ENCODE results near the gene TMEM169. TPM values are rescaled to one million over a fixed set of nuclear protein-coding genes. Genes with fewer than 3 reads are reported as not detected.

The TMEM169 gene
- total and polyA plus RNA-seq, 2 of the 13 experiments (the other 11 are each of a cell fraction or from before 2014, with no cell fraction given): 1.5 to 4.5 TPM

- H3K36me3 ChIP-seq (replicated peaks in 1 of 2; ENCODE audit: control insufficient read depth in 1 of 2, insufficient read depth in 2 of 2, low read length in 2 of 2): peaks cover 43 to 94% of the 10 kb centered on the region in 2 experiments
- CTCF ChIA-PET (ENCODE audit: low intra/inter-chr PET ratio, low total read pairs): no interaction called here
- H3K4me3 ChIP-seq (replicated peaks in 1 of 3; ENCODE audit: insufficient read depth in 1 of 3, low read depth in 2 of 3, low read length in 3 of 3): no peak overlapping the region
- no peaks in the 10 kb centered on the region for H3K9me3 ChIP-seq (ENCODE audit: low read length)
- H3K27me3 ChIP-seq (ENCODE audit: control insufficient read depth in 1 of 2, insufficient read depth in 2 of 2, low read length in 2 of 2): no peaks in the 10 kb centered on the region
- no peaks in the 10 kb centered on the region for H4K20me1 ChIP-seq (ENCODE audit: insufficient read depth, low read length)
- 82% methylated on average over 4 of the region's 4 CpGs for WGBS (ENCODE audit: low lambda C conversion rate)
- no peak overlapping the region for H3K9ac ChIP-seq (ENCODE audit: insufficient read depth, low read depth, low read length)
- intact Hi-C loops (cut with micrococcal nuclease; ENCODE audit: unreplicated experiment): no loop called here
- in situ Hi-C loops (cut with HindIII; ENCODE audit: extremely low pct_ligation_motif_present, low pct_unique_long_range_greater_than_20kb): no loop called here
- FAIRE-seq: no peak
- H2AFZ ChIP-seq (ENCODE audit: low read length): no peak overlapping the region
- no peak for DNase-seq (ENCODE audit: low spot score)
- BruUV-seq (replicated peaks): no TSS peak
- H3K27ac ChIP-seq (ENCODE audit: extremely low read length, insufficient read depth, low read length): no peak overlapping the region
- TF ChIP-seq RARA (CRISPR knock-in tag; IDR thresholded peaks at IDR 0.05) (0 out of 2 replicates have a peak, but pooled peaks have one; percentile 17), TRIM22 (IDR thresholded peaks at IDR 0.05) (no peak)
- 0 out of 3 replicates have a peak, but pooled peaks have one; percentile 11 for ATAC-seq
- H3K4me1 ChIP-seq (ENCODE audit: insufficient read depth, low read length): no peaks in the 10 kb centered on the region
- POLR2A ChIA-PET: no interaction called here
- no peak overlapping the region for H3K4me2 ChIP-seq (ENCODE audit: low read depth, low read length)
- H3K79me2 ChIP-seq (ENCODE audit: insufficient read depth, low read length): no peaks in the 10 kb centered on the region
Observed at GRCh38 chr2:216146573-216146972, 64.9 kb downstream of the TMEM169 start.

GRCh38 chr2:216147172-216148131, 65.7 kb downstream of the TMEM169 start:
- no peaks in the 10 kb centered on the region for H4K20me1 ChIP-seq (ENCODE audit: insufficient read depth, low read length)
- ATAC-seq (no peak; the same call in 2 of the 3 replicates), FAIRE-seq (no peak), DNase-seq (ENCODE audit: low spot score) (no peak)
- H3K4me1 ChIP-seq (ENCODE audit: insufficient read depth, low read length): no peaks in the 10 kb centered on the region
- no TSS peak for BruUV-seq (replicated peaks)
- H3K79me2 ChIP-seq (ENCODE audit: insufficient read depth, low read length): no peaks in the 10 kb centered on the region
- intact Hi-C loops (cut with micrococcal nuclease; ENCODE audit: unreplicated experiment): no loop called here
- ChIA-PET CTCF (ENCODE audit: low intra/inter-chr PET ratio, low total read pairs) (no interaction called here), POLR2A (no interaction called here)
- no peak for TF ChIP-seq ZNF7 (CRISPR knock-in tag; IDR thresholded peaks at IDR 0.05)
- TF ChIP-seq RBM22 (optimal IDR thresholded peaks at IDR 0.05; ENCODE audit: low read length): peak; percentile 73
- TF ChIP-seq MAFF (IDR thresholded peaks at IDR 0.05; ENCODE audit: low read depth, low read length): peak; percentile 96
- TF ChIP-seq MAFK (conservative IDR thresholded peaks at IDR 0.05 in 1 of 2, IDR thresholded peaks at IDR 0.05 in 1 of 2; ENCODE audit: low read length in 2 of 2): peak; percentile 95 to 98
- TF ChIP-seq GATAD2A (CRISPR knock-in tag; IDR thresholded peaks at IDR 0.05): no peak
- no peak overlapping the region for H2AFZ ChIP-seq (ENCODE audit: low read length)
- H3K9ac ChIP-seq (ENCODE audit: insufficient read depth, low read depth, low read length): no peak overlapping the region
- no peaks in the 10 kb centered on the region for H3K27me3 ChIP-seq (ENCODE audit: control insufficient read depth in 1 of 2, insufficient read depth in 2 of 2, low read length in 2 of 2)
- H3K9me3 ChIP-seq (ENCODE audit: low read length): no peaks in the 10 kb centered on the region
- no peak overlapping the region for H3K4me3 ChIP-seq (replicated peaks in 1 of 3; ENCODE audit: insufficient read depth in 1 of 3, low read depth in 2 of 3, low read length in 3 of 3)
- no peak overlapping the region for H3K4me2 ChIP-seq (ENCODE audit: low read depth, low read length)
- in situ Hi-C loops (cut with HindIII; ENCODE audit: extremely low pct_ligation_motif_present, low pct_unique_long_range_greater_than_20kb): no loop called here
- no peak overlapping the region for H3K27ac ChIP-seq (ENCODE audit: extremely low read length, insufficient read depth, low read length)
- WGBS (ENCODE audit: low lambda C conversion rate): 97% methylated on average over 5 of the region's 5 CpGs
- H3K36me3 ChIP-seq (replicated peaks in 1 of 2; ENCODE audit: control insufficient read depth in 1 of 2, insufficient read depth in 2 of 2, low read length in 2 of 2): peaks cover 38 to 95% of the 10 kb centered on the region in 2 experiments
